AG09309 (cell line): ENCODE measurements around the gene YPEL1.
A peak's percentile ranks its signal among the peaks of the same experiment; 100 is the strongest.

ENCODE experiments used
- DNase-seq: peaks from one replicate; pipeline ENCODE4 v3.0.0-alpha.2; 2010; ENCODE audit warnings: low read depth
- H3K4me3 ChIP-seq: 2 replicates; pipeline ENCODE4 v1.5.1; 2011; ENCODE audit warnings: mild to moderate bottlenecking, low read depth, low read length, moderate library complexity; ENCODE audit not compliant: control insufficient read depth
- TF ChIP-seq, protein P1 (sequence below): IDR thresholded peaks from 2 replicates; pipeline ENCODE4 v1.5.1; 2011; ENCODE audit warnings: mild to moderate bottlenecking, low read depth, low read length, inconsistent platforms; ENCODE audit not compliant: insufficient read depth, control insufficient read depth; ENCODE audit errors: missing control alignments

The YPEL1 gene

DNA sequence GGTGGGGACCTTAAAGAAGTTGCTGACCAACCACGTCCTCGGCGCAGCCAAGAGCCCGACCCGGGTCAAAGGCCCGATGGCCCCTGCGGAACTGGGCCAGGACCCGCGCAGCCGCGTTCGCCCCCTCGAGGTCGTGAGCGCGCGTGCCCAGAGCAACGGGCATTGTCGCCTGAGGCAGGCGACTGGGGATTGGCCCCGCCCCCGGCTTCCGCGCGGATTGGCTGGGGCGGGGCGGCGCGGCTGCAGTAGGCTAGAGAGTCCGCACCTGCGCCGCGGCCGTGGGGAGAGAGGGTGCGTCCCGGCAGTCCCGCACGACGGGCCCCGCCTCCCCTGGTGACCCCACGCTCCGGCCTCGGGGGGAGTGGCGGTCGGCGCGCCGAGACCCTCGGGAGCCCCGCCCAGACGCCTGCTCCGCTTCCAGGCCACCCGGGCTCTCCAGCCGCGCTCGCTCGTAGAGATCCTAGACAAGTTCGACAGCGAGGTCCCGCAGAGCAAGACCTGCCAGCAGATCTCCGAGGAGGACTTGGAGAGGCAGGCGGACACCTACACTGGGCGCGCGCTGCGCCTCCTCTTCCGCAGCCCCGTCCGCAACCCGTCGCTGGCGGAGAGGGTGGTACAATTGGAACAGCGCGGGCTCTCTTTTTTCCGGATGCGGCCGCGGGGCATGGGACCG, 78.1 kb downstream of the YPEL1 start:
- TF ChIP-seq, protein P1, sequence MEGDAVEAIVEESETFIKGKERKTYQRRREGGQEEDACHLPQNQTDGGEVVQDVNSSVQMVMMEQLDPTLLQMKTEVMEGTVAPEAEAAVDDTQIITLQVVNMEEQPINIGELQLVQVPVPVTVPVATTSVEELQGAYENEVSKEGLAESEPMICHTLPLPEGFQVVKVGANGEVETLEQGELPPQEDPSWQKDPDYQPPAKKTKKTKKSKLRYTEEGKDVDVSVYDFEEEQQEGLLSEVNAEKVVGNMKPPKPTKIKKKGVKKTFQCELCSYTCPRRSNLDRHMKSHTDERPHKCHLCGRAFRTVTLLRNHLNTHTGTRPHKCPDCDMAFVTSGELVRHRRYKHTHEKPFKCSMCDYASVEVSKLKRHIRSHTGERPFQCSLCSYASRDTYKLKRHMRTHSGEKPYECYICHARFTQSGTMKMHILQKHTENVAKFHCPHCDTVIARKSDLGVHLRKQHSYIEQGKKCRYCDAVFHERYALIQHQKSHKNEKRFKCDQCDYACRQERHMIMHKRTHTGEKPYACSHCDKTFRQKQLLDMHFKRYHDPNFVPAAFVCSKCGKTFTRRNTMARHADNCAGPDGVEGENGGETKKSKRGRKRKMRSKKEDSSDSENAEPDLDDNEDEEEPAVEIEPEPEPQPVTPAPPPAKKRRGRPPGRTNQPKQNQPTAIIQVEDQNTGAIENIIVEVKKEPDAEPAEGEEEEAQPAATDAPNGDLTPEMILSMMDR = no peak
- no peak for DNase-seq
- peak overlapping the region; percentile 37 for H3K4me3 ChIP-seq

DNA sequence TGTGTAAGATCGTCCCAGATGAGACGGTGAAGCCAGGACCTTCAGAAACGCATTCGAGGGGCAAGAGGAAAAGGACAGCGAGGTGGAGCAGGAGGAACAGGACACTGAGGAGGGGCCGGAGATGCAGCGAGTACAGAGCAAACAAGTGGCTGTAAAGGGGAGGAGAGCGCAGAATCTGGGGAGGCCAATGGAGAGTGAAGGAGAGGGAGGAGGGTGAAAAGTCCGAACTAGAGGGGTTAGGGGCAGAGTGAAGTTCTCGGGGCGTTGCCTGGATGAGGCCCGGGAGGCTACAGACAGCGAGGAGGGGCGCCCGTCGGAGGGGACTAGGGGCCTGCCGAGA, 78.6 kb downstream of the YPEL1 start:
- TF ChIP-seq, protein P1 = no peak
- H3K4me3 ChIP-seq = peak overlapping the region; percentile 12
- DNase-seq = no peak

DNA sequence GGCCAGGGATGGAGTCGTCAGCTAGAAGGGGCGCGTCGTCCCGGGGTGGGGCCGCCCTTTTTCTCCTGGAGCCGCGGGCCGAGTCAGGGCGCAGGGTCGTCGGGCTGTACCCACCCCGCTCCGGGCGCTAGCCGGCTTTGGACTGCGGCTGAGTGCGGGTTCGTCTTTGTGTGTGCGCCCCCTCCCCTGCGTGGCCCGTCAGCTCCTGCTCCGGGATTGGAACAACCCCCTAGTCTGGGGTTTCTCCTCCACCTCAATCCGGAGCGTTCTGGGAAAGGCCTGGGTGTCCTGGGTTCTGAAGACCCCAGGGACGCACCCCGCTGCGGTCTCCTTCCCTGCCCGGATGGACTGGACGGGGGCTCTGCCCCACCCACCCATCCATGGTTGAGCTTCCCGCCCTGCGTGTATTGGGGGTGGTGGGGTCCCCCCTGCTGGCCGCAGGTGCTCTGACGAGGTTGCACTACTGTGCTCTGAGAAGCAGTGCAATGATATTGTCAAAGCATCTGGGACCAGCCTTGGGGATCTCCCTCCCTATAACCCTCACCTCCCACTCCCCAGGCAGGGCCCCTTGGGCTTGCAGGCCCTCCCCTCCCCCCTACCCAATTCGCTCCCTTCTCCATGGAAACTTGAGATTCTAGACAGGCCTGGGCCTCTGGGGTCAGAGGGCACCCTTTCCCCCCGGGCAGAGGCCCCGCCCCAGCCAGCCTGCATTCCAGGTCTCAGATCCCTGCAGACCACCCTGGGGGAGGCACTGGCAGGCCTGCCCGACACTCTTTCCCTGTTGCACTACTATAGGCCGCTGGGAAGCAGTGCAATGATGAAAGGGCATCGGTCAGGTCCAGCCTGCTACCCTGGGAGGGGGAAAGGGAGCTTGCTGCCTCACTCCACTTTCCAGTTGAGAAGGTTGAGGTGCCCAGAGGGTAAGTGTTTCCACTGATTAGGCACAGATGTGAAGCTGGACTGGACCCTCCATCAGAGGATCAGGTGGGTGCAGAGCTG, 82.7 kb downstream of the YPEL1 start:
- TF ChIP-seq, protein P1 = no peak
- no peak for DNase-seq
- H3K4me3 ChIP-seq = peak overlapping the region; percentile 58

DNA sequence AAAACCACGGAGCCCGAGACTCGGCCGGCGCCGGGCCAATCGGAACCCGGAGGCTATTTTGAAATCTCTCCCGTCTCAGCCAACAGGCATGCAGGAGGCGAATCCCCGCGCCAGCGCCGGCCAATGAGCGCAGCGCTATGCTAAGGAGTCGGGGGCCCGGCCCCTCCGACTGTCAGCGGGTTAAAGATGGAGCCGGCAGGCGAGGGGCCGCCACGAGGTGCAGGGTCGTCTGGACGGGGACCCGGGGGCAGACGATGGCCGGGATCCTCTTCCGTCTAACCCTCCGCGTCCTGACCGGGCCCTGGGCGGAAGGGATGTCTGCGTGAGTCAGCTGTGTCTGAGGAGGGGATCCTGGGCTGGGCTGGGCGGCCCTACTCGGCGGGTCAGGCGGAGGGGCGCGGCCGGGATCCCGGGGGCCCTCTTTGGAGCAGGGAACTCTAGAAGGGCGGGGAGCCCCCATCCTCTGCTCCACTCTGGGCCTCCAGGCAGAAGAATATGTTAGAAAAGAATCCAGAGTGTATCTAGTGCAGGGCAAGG, 83.5 kb downstream of the YPEL1 start:
- H3K4me3 ChIP-seq = peak overlapping the region; percentile 58
- DNase-seq = no peak
- TF ChIP-seq, protein P1 = no peak

DNA sequence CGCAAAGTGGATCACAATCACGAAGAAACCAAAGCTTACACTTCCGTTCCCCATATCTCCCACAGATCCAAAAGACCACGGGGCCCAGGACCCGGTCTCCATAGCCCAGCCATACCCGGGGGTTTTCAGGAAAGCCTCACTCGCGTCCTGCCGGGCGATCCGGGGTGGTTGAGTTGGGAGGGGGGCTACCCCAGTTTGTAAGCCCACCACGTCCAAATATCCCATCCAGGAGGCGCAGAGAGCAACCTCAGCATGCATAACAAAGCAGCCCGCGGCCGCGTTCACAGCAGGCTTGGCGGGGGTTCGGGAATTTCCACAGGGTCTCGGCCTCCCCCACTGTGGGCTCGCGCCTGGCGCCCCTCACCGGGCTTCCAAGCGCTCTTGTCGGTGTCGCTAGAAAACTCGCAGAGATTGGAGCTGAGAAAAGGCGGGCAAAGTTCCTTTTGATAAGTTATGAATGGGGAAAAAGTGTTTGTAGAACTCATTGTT, 84.0 kb downstream of the YPEL1 start:
- peak overlapping the region; percentile 58 for H3K4me3 ChIP-seq
- TF ChIP-seq, protein P1 = no peak
- DNase-seq = no peak

DNA sequence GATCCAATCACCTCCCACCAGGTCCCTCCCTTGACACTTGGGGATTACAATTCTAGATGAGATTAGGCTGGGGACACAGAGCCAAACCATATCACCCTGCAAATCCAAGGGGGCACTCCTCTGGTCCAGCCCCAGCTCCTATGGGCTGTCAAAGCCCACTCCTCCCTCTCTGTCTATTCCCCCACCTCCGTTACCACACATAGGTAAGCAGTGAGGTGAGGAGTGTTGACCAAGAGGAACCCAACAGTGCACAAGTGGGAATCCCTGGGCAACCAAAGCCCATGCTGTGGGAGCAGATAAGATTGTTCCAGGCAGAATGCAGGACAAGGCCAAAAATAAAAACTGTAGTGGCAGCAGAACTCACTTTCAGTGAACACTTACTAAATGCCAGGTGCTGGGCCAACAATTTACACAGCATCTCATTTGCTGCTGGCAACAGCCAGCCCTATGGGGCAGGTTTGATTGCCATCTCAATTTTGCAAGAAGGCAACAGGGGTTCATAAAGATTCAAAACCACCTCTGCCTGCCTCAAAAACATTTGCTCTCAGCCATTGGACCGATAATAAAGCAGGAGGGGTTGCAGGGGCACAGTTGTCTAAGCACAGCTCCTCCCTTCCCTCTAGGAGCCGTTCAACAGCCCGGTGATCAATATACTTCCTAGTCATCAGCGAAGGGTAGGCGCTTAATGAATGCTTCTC, 84.6 kb downstream of the YPEL1 start:
- no peak for DNase-seq
- peak overlapping the region; percentile 58 for H3K4me3 ChIP-seq
- TF ChIP-seq, protein P1 = no peak
